ENCODE measurements around the gene FKBP5.

GRCh38 chr6:35713006-35713767 is 24.5 kb upstream of the FKBP5 start:
- no peak for TF ChIP-seq CTCF (IDR thresholded peaks at IDR 0.05; ENCODE audit: low read length)
- TF ChIP-seq EZH2 (IDR thresholded peaks at IDR 0.05; ENCODE audit: borderline replicate concordance, low read length), result no peak

All from OCI-LY1 (cell line).